HCEC 1CT (cell line): ENCODE measurements around the gene FZD1.

ENCODE experiments used
- DNase-seq: peaks from one replicate; pipeline ENCODE4 v3.0.0-alpha.2; 2017

Gene FZD1

DNA sequence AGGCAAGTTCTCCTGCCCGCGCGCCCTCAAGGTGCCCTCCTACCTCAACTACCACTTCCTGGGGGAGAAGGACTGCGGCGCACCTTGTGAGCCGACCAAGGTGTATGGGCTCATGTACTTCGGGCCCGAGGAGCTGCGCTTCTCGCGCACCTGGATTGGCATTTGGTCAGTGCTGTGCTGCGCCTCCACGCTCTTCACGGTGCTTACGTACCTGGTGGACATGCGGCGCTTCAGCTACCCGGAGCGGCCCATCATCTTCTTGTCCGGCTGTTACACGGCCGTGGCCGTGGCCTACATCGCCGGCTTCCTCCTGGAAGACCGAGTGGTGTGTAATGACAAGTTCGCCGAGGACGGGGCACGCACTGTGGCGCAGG lies 1.4 kb downstream of the FZD1 start:
- DNase-seq, result no peak

DNA sequence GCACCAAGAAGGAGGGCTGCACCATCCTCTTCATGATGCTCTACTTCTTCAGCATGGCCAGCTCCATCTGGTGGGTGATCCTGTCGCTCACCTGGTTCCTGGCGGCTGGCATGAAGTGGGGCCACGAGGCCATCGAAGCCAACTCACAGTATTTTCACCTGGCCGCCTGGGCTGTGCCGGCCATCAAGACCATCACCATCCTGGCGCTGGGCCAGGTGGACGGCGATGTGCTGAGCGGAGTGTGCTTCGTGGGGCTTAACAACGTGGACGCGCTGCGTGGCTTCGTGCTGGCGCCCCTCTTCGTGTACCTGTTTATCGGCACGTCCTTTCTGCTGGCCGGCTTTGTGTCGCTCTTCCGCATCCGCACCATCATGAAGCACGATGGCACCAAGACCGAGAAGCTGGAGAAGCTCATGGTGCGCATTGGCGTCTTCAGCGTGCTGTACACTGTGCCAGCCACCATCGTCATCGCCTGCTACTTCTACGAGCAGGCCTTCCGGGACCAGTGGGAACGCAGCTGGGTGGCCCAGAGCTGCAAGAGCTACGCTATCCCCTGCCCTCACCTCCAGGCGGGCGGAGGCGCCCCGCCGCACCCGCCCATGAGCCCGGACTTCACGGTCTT lies 1.9 kb downstream of the FZD1 start:
- no peak for DNase-seq

DNA sequence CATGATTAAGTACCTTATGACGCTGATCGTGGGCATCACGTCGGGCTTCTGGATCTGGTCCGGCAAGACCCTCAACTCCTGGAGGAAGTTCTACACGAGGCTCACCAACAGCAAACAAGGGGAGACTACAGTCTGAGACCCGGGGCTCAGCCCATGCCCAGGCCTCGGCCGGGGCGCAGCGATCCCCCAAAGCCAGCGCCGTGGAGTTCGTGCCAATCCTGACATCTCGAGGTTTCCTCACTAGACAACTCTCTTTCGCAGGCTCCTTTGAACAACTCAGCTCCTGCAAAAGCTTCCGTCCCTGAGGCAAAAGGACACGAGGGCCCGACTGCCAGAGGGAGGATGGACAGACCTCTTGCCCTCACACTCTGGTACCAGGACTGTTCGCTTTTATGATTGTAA lies 2.5 kb downstream of the FZD1 start:
- DNase-seq, result no peak

DNA sequence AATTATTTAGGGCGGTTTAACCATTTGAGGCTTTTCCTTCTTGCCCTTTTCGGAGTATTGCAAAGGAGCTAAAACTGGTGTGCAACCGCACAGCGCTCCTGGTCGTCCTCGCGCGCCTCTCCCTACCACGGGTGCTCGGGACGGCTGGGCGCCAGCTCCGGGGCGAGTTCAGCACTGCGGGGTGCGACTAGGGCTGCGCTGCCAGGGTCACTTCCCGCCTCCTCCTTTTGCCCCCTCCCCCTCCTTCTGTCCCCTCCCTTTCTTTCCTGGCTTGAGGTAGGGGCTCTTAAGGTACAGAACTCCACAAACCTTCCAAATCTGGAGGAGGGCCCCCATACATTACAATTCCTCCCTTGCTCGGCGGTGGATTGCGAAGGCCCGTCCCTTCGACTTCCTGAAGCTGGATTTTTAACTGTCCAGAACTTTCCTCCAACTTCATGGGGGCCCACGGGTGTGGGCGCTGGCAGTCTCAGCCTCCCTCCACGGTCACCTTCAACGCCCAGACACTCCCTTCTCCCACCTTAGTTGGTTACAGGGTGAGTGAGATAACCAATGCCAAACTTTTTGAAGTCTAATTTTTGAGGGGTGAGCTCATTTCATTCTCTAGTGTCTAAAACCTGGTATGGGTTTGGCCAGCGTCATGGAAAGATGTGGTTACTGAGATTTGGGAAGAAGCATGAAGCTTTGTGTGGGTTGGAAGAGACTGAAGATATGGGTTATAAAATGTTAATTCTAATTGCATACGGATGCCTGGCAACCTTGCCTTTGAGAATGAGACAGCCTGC lies 3.1 kb downstream of the FZD1 start:
- no peak for DNase-seq

DNA sequence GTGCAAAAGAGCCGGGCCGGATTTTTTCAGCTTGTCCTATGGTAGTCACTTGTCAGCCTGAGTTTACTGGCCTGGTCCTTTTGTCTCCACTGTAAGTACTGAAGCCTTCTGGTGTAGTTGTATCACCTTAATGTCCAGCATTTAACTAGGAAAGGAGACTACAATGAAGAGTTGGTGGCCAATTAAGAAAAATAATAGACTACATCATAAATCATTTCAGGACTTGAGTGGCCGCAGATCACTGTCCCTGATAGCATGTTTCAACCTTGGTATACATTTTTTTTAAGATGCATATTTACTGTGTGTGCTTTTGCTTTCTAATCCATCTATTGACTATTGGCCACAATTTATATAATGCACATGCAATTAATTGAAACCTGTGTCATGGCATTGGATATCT lies 6.1 kb downstream of the FZD1 start:
- no peak for DNase-seq

DNA sequence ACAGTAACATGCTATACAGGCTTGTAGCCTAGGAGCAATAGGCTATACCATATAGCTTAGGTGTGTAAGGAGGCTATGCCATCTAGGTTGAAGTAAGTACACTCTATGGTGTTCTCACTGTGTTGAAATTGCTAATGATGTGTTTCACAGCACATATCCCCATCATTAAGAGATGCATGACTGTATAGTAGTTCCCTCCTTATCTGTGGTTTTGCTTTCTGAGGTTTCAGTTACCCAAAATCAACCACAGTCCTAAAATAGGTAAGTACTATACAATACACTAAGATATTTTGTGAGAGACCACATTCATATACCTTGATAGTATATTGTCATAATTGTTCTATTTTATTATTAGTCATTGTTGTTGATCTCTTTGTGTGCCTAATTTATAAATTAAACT lies 12.7 kb downstream of the FZD1 start:
- no peak for DNase-seq

DNA sequence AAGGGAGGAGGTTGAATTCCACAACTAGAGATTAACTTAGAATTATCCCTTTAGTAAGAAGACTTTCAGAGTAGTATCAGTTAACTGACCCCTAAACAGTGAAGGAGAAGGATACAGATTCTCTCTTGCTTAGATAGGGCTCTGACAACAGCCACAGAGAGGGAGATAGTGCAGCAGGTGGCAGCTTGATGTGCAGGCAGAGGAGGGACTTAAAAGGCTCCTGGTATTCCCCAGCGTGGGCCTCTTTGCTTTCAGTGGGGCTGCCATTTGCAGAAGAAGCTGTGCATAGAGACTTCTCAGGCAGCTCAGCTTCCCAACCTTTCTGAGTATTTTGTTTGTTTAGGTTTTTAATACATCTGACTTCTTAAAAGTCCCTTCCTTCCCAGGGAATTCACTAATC lies 16.0 kb downstream of the FZD1 start:
- no peak for DNase-seq

DNA sequence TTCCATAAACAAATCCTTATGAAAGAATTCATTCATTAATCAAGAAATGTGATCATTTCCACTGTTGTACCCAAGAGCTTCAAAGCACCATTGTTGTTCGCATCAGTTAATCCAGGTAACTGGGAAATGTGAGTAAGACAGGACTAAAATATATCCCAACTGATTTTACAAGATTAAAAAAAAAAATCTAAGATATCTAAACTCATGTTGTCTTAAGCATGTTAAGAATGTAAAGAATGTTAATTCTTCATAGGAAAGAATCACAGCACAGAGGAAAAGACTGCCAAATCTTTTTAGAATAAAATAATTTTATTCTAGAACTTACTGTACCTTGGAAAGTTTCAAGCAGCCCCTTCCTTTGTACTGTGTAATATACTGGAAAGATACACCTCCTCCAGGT lies 16.4 kb downstream of the FZD1 start:
- DNase-seq, result no peak

DNA sequence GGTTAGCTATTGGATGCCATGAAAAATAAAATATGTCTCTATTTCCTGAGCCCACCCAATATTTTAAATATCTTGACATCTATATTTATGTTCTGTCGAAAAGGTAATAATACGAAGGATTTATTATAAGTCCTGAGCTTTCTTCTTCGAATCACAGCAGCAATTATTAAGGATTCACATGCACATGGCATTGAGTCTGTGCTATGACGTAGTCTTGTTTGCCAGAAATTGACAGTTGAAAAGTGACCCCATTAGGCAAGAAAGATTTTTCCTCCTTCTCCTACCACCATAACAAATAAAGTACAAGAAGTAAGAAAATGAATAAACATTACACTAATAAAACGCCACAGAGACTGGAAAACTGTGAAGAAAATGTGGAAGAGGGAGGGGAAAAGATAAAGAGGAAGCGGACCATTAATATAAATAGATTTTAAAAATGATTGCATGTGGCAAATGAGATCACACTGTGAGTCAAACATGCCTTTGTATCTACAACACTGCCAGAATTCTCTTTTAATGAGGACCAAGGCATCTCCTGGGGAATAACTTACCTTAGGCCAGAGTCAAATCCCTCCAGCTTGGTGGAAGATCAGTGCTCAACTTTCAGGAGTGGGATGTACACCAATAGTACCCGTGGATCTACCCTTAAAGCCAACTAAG lies 21.6 kb downstream of the FZD1 start:
- DNase-seq, result peak; percentile 51

DNA sequence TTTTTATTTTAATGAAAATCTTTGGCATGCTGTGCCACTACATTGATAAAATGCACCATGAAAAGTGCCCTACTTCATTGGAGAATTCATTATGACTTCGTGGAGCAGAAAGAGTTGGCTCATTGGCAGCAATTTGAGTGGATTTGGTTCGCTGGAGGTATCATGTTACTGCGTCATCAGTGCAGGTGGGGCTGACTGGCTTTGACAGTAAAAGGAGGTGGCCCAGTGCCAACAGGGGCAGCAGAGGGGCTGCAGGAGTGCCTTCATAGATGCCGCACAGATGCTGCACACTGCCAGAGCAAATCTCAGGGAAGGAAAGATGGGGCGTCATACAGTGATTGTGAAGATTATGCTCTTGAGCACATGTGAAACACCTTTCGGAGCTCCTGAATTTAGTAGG lies 22.2 kb downstream of the FZD1 start:
- no peak for DNase-seq

DNA sequence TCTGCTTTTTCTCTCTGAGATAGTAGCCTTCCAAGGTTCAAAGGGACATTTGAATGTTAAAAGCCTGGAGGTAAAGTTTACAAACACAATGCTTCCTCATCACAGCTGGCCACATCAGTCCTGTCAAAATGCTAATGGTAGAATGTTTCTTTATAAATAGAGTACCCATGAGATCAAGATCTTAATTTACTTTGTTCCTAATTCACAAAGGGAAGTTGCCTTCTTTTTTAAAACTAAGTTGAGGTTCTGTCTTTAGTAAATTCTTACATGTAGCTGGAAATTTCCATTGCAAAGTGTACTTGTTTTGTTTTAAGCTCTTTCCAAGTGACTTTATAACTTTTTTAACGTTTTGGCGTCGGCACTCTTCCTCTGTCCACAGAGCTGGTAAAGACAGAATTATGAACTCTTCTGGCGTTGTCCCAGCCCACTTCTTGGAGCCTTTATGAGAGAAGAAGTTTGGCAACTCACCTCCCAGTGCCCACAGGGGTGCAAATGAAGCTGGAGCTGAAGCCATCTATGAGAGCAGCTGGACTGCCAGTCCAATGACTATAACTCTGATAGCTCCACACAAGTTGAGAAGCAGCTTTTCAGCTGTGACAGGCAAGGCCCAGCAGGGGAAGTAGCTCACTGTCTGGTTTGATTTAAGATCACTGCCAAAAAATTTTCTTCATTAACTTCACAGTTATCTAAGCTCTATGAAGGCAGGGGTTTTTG lies 23.3 kb downstream of the FZD1 start:
- no peak for DNase-seq

DNA sequence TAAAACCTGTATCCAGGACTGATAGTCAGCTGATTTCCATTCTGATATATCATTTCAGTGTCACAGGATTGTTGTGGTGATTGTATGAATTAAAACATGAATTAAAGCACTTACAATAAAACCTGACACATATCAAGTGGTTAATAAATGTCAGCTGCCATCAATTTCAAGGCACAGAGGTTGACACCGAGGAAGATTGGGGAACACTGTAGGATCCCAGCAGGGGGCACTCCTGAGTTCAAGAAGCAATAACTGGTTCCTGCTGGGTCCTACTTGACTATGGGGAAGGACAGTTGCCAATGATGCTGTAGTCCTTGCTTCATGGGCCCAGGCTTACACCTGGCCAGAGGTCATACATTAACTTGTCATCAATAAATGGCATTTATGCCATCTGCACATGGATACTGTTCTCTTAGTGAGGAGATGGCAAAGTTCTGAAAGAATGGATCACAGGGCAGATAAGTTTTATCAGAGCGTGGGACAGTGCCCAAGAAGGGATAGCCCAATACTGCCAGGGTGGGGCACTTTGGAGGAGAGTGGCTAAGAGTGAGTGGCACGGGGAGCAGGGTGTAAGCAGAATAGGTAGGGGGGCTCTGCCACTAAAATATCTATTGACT lies 24.1 kb downstream of the FZD1 start:
- peak; percentile 26 for DNase-seq

DNA sequence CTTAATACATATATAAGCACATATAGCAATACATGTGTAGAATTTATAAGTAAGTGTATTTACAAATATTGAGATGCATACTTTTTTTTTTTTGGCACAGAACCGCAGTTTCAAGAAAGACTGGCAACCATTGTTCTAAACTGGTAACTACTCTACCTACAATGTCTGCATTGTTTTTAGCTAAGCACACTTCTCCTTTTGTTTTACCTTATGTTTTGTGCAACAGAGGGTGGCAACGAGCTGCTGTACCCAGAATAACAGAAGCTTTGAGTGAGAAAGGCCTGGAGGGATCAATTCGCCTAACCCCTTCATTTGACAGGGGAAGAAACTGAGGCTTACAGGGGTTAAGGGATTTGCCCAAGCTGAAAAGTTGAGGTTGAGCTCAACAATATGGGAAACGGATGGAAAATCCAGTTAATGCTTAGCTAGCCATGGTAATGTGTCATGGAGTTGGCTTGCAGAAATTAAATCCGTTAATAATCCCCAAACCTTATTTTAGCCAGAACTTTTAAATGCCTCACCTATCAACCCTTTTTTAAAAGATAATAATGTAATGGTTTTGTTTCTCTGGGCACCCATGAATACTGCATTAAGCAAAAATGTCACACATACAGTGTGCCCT lies 25.5 kb downstream of the FZD1 start:
- DNase-seq, result no peak

DNA sequence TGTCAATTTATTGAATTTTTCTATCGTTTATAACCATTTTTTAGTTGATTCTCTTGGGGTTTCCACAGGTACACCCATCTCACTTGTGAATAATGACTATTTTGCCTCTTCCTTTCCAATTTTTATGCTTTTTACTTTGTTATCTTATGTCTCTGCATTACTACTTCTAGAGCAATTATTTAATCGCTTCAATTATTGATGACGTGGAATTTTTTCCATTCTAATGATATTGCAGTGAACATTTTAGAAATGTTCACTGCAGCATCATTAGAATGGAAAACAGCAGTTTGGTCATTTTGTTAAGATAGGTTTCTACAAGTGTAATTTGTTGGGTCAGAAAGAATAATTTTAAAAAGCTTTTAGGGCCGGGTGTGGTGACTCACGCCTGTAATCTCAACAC lies 27.1 kb downstream of the FZD1 start:
- DNase-seq, result no peak

DNA sequence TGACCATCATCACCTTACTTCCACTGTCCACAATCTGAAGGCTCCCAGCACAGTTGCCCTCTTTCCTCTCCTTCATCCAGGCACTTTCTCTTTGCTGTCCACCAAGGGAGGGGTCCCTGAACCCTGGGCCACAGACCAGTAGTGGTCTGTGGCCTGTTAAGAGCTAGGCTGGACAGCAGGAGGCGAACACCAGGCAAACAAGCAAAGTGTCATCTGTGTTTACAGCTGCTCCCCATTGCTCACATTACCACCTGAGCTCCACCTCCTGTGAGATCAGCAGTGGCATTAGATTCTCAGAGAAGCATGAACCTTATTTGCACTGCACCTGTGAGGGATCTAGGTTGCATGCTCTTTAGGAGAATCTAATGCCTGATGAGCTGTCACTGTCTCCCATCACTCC lies 27.7 kb downstream of the FZD1 start:
- no peak for DNase-seq

DNA sequence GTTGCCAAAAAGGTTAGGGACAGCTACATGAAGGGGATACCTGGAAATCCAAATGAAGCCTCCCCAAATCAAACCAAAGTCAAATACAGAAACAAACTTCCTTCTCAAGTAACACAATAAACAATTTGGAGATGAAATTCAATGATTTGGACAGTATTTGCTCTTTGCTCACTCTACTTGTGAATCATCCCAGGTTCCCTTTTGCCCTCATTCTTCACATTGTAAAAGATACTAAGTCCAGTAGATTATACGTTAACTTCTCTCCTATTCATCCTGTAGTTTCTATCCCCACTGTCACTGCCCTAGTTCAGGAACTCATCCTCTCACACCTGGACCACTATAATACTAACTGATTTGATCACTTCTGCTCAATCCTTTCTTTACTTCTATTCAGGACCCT lies 28.3 kb downstream of the FZD1 start:
- DNase-seq, result no peak

DNA sequence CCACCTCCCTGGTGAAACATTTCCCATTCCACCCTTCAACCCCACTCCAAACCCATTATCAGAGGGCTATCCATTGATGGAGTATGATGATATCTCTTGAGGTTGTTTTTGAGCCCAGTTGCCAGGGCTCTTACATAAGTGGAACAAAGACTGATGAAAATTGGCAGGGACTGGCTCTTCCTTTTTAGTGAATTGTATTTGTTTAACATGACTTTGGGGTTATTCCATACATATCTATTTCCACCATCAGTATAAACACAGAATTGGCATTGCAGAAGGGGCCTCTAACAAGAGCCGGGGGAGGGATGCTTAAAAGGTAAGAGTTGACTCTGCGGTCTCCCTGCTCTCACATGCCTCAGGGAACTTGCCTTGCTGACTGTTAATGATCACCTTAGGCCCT lies 28.9 kb downstream of the FZD1 start:
- no peak for DNase-seq

DNA sequence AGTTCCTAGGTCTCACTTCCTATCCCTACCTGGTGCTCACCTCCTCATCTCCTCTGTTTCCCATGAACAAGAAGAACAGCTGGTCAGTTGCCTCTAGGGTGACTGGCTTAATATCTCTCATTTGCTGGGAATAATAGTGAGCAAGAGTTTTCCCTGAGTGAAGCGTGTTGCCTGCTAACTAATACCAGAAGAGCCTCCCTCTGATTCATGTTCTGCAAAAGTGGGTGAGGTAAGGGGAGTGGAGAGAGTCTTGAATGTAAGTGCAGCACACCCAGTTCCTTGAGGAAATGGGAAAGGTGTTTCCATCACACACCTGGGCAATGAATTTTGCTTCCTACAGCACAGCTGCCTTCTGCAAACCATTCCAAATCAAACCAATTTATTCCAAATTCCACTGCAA lies 29.6 kb downstream of the FZD1 start:
- DNase-seq, result no peak

DNA sequence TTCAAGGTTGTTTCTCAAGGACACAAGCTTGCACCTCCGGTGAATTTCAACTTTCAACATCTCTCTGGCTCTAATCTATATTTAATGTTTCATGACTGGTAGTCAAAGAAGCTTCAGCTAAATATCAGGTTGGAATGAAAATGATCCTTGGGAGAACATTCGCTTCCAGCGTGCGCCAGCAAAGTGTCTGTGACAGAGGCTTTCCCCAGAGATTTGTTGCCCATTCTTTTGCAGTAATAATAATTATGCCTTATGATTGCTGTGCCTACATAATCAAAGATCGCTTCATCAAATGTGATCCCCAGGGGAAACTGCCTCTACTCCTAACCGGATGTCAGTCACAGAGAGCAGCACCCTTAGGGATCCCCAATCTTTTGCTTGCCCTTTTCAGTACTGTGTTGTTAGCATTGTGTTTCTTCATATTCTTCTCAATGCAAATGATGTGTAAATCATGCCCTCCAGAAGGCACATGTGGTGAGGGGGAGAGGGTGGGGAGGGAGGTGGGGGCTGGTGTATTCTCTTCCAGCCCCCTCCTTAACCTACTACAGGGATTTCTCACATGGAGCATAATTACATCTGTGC lies 30.5 kb downstream of the FZD1 start:
- no peak for DNase-seq

DNA sequence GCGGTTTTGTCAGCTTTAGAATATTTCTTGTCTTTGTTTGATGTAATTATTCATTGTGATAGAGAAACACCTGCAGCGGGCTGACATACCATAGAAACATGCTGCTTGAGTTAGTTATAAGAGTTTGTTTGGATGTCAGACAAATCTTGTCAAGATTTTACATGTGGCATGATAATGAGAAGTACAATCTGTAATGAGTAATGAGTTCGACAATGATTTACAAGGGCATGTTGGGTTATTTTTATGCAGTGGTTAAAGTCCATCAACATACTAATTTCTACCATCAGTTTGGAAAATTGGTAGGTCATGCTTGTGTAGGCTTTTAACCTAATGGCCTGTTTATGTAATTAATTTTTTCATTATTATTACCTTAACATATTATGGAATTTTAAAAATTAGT lies 31.3 kb downstream of the FZD1 start:
- DNase-seq, result no peak

DNA sequence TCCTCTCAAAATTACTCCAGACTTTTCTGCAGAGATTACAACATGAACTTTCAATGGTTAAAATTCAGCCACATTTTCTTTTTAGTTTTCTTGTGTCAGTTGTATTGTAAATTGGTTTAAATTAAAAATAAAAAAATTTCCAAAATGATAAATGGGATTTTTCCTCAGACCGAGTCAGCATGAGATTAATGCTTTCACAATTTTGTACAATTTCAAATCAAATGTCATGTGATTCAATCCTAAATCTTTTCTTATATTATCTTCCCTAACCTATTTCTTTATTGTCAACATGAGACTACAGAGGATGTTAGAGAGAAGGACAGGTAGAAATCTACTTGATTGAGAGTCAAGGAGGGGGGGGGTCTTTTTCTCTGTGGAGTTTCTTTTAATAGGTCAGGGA lies 33.7 kb downstream of the FZD1 start:
- no peak for DNase-seq

DNA sequence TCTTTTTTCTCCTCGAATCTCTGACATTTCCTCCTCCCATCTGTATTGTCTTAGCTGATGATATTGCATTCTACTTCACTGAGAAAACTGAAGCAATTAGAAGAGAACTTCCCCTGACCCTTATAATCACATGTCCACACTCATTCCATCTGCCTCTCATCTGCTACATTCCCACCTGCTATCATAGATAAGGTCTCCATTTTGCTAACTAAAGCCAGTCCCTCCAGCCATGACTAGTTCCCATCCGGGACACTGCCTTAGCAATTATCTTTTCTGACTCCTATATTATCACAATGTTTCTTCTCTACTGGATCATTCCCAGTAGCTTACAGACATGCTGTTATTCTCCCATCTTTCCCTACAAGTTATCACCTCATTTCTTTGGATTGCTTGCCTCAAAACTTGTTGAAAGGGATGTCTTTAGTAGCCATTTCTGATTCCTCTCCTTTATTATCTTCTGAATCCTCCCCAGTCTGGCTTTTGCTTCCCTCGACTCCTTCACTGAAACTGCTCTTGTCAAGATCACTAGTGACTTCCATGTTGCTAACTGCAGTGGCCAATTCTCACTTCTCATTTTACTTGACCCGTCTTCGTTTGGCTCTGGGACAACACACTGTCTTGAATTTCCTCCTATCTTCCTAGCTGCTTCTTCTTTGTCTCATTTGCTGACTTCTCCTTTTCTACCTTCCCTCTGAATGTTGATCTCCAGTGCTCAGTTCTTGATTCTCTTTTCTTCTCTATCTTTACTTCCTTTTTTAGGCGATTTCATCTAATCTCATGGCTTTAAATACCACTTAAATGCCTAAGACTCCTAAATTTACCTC lies 35.9 kb downstream of the FZD1 start:
- no peak for DNase-seq
